Measurements from ENCODE around the gene TAF8.
"Not testable (repeated sequence)": the region's sequence is repeated elsewhere in the genome, so short reads cannot be mapped to it uniquely, and the experiment has no call there.

Gene TAF8, protein sequence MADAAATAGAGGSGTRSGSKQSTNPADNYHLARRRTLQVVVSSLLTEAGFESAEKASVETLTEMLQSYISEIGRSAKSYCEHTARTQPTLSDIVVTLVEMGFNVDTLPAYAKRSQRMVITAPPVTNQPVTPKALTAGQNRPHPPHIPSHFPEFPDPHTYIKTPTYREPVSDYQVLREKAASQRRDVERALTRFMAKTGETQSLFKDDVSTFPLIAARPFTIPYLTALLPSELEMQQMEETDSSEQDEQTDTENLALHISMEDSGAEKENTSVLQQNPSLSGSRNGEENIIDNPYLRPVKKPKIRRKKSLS

DNA sequence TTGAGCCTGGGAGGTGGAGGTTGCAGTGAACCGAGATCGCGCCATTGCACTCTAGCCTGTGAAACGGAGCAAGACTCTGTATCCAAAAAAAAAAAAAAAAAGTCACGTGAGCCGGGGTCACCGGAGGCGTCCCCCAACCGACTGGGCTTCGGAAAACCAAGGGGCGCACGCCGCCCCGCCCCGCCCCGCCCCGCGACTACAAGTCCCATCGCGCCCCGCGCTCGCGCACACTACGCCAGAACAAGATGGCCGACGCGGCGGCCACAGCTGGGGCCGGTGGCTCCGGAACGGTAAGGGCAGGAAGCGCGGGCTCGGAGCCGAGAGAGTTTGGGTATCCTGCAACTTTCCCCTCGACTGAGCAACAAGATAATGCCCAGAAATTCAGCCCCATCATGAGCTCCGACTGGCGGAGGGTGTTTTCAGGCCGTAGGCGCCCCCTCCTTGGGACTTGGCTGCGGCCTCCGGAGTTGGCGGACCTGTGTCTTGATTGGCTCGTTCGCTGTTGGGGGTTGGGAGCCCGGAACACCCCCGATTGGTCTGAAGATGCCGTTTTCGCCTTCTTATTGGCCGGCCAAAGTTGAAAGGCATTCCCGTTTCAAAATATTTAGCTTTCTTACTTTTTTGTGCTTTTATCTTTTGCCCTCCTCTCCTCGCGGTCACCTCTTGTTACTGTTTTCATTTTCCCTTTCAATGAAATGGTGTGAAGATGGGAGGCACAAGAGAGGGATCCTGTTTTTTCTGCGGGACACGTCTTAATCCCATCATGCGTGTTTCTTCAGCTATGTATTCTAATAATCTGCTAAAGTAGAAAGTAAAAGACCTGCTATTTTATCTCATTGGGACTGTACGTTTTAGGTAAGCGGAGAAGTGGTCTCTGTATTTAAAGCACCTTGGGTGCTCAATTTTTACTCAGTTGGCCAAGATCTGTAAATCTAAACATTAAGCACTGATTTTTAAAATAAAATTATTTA lies at the start of gene TAF8:
TAF8 (plus strand) TSS at position 228 of the 971 bp plus-strand sequence; CDS start at position 246, 18 bp downstream.
- Histone ChIP-seq H3K27ac (ENCODE audit: low read length) (peak within 1 kb of the TSS; percentile 79), H3K4me3 (ENCODE audit: low read depth in 1 of 2, low read length in 2 of 2) (peak within 1 kb of the TSS; percentile 92 to 93), H3K4me1 (ENCODE audit: control insufficient read depth in 1 of 2, insufficient read depth in 2 of 2, low read length in 2 of 2) (peaks cover 22 to 49% of the 10 kb centered on the region in 2 donors), H3K27me3 (ENCODE audit: low read depth, low read length) (no peaks in the 10 kb centered on the region), H3K36me3 (ENCODE audit: control insufficient read depth in 1 of 2, insufficient read depth in 2 of 2, low read length in 2 of 2) (peaks cover 7 to 9% of the 10 kb centered on the region in 2 donors), H3K9me3 (ENCODE audit: control insufficient read depth in 1 of 2, low read length in 2 of 2) (no peaks in the 10 kb centered on the region)

DNA sequence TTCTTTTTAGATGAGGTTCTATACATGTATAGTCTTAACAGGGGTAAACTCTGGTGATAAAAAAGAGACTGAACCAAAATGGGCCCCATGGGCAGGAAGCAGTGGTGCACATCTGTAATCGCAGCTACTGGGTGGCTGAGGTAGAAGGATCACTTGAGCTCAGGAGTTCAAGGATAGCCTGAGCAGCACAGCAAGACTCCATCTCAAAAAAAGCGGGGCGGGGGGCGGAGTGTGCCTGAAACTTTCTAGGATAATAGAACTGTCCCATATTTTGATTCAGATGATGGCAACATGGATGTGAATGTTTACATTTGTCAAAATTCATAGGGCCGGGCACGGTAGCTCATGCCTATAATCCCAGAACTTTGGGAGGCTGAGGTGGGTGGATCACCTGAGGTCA lies 48.8 kb upstream of the TAF8 start:
- Histone ChIP-seq H3K27ac (ENCODE audit: low read length) (no peak overlapping the region), H3K9me3 (ENCODE audit: control insufficient read depth in 1 of 2, low read length in 2 of 2) (peaks cover 0 to 3% of the 10 kb centered on the region in 2 donors), H3K27me3 (ENCODE audit: low read depth, low read length) (no peaks in the 10 kb centered on the region), H3K4me1 (ENCODE audit: control insufficient read depth in 1 of 2, insufficient read depth in 2 of 2, low read length in 2 of 2) (no peaks in the 10 kb centered on the region), H3K4me3 (ENCODE audit: low read depth in 1 of 2, low read length in 2 of 2) (no peak overlapping the region), H3K36me3 (ENCODE audit: control insufficient read depth in 1 of 2, insufficient read depth in 2 of 2, low read length in 2 of 2) (no peaks in the 10 kb centered on the region)

DNA sequence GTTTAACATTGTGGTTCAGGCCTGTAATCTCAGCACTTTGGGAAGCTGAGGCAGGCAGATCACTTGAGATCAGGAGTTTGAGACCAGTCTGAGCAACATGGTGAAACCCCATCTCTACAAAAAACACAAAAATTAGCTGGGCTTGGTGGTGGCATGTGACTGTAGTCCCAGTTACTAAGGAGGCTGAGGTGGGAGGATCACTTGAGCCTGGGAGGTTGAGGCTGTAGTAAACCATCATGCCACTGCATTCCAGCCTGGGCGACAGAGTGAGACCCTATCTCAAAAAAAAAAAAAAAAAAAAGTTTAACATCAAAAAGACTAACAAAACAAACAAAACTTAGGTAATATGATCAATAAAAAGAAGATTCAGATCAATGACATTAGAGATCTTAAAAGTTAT lies 46.7 kb upstream of the TAF8 start:
- H3K4me1 ChIP-seq (ENCODE audit: control insufficient read depth in 1 of 2, insufficient read depth in 2 of 2, low read length in 2 of 2); H3K4me3 ChIP-seq (ENCODE audit: low read depth in 1 of 2, low read length in 2 of 2); H3K27ac ChIP-seq (ENCODE audit: low read length); H3K27me3 ChIP-seq (ENCODE audit: low read depth, low read length); H3K36me3 ChIP-seq (ENCODE audit: control insufficient read depth in 1 of 2, insufficient read depth in 2 of 2, low read length in 2 of 2); H3K9me3 ChIP-seq (ENCODE audit: control insufficient read depth in 1 of 2, low read length in 2 of 2): not testable (repeated sequence)

DNA sequence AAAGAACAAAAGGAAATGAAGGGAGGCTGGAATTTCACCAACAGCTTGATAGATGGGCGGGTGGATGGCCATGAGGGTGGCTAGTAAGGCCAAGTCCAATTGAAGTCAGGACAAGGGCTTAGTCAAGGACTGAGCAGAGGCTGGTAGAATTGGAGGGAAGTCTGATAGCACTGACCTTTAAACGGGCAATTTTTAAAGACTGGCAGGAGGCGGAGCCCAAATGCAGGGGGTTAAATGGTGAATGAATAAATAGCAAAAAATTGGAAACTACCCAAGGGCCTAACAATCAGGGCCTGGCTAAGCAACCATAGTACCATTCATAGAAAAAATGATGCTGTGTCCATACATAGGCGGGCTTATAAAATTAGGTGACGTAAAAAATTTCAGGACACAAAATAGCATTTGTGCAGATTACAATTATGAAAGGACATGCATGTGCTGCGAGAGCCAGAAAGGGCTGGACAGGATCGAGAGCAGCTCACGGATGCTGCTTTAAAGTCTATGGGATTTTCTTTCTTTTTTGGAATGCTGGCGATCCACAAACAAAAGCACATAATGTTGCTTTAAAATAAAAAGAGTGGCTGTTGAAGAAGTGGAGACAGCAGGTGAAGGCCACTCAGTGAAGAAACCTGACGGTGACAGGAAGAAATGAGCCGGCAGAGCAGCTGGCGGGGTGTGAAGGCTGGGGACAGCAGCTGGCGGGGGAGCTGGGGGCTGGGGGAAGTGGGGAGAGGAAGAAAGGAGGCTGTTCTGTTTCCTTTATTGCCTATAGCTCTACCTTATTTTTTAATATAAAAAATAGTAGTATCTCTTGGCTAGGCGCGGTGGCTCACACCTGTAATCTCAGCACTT lies 42.8 kb upstream of the TAF8 start:
- Histone ChIP-seq H3K4me1 (ENCODE audit: control insufficient read depth in 1 of 2, insufficient read depth in 2 of 2, low read length in 2 of 2) (peaks cover 3 to 10% of the 10 kb centered on the region in 2 donors), H3K36me3 (ENCODE audit: control insufficient read depth in 1 of 2, insufficient read depth in 2 of 2, low read length in 2 of 2) (no peaks in the 10 kb centered on the region), H3K27me3 (ENCODE audit: low read depth, low read length) (no peaks in the 10 kb centered on the region), H3K9me3 (ENCODE audit: control insufficient read depth in 1 of 2, low read length in 2 of 2) (peaks cover 0 to 3% of the 10 kb centered on the region in 2 donors), H3K4me3 (ENCODE audit: low read depth in 1 of 2, low read length in 2 of 2) (no peak overlapping the region), H3K27ac (ENCODE audit: low read length) (no peak overlapping the region)

DNA sequence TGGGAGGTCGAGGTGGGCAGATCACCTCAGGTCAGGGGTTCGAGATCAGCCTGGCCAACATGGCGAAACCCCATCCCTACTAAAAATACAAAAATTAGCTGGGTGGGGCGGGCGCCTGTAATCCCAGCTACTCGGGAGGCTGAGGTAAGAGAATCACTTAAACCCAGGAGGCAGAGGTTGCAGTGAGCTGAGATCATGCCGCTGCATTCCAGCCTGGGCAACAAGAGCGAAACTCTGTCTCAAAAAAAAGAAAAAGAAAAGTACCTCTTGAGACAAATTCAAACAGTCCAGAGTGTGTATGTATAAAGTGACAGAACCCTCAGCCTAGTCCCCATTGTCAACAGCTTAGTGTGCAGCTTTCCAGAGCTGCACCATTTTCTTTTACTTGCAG lies 42.2 kb upstream of the TAF8 start:
- H3K27ac ChIP-seq (ENCODE audit: low read length); H3K36me3 ChIP-seq (ENCODE audit: control insufficient read depth in 1 of 2, insufficient read depth in 2 of 2, low read length in 2 of 2); H3K4me3 ChIP-seq (ENCODE audit: low read depth in 1 of 2, low read length in 2 of 2); H3K9me3 ChIP-seq (ENCODE audit: control insufficient read depth in 1 of 2, low read length in 2 of 2); H3K27me3 ChIP-seq (ENCODE audit: low read depth, low read length): not testable (repeated sequence)
- H3K4me1 ChIP-seq (ENCODE audit: control insufficient read depth in 1 of 2, insufficient read depth in 2 of 2, low read length in 2 of 2) = peaks cover 3 to 10% of the 10 kb centered on the region in 2 donors

DNA sequence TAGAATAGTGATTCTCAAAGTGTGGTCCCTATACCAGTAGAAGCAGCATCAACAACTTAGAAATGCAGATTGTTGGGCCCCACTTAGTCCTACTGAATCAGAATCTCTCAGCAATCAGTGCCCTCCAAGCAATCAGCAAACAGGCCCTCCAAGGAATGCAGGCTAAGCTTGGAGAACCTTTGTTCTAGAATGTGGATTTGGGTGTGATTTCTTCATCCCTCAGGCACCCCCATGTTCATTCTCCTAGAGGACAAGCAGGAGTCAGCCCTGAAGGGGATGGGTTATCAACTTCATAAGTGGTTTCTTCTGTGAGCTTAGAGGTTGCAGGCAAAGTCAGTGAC lies 40.5 kb upstream of the TAF8 start:
- H3K4me3 ChIP-seq (ENCODE audit: low read depth in 1 of 2, low read length in 2 of 2) = no peak overlapping the region
- H3K9me3 ChIP-seq (ENCODE audit: control insufficient read depth in 1 of 2, low read length in 2 of 2) = no peaks in the 10 kb centered on the region
- peaks cover 3 to 10% of the 10 kb centered on the region in 2 donors for H3K4me1 ChIP-seq (ENCODE audit: control insufficient read depth in 1 of 2, insufficient read depth in 2 of 2, low read length in 2 of 2)
- H3K27me3 ChIP-seq (ENCODE audit: low read depth, low read length) = no peaks in the 10 kb centered on the region
- H3K36me3 ChIP-seq (ENCODE audit: control insufficient read depth in 1 of 2, insufficient read depth in 2 of 2, low read length in 2 of 2) = no peaks in the 10 kb centered on the region
- no peak overlapping the region for H3K27ac ChIP-seq (ENCODE audit: low read length)

DNA sequence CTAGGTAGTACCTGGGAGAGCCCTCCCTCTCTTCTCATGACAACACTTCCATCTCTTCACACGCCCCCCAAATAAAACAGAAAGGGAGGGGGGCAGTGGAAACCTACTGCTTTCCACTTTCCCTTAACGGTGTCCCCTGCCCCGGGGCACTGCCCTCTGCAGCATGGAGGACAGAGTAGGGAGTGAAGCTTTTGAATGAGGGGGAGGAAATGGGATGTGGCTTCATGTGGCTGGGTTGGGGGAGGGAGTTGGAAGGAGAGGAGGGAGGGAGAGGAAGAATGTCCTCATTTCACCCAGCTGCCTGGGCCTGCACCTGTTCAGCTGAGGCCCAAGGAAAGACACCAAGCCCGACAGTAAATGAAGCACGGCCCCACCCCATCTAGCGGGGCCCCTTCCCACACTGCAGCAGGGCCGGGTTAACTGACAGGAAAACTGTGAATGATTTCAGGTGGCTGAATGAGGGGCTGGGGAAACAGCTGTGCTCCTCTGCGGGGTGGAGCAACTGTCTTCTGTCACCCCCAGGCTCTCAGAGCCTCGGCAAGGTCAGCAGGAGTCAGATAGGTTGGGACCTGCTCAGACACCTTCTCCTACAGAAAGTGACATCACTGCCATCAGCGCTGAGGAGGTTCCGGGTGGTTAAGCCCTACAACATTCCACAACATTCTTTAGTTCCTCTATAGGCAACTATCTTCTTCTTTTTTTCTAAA lies 40.0 kb upstream of the TAF8 start:
- H3K4me3 ChIP-seq (ENCODE audit: low read depth in 1 of 2, low read length in 2 of 2) = no peak overlapping the region
- H3K4me1 ChIP-seq (ENCODE audit: control insufficient read depth in 1 of 2, insufficient read depth in 2 of 2, low read length in 2 of 2) = peaks cover 3 to 10% of the 10 kb centered on the region in 2 donors
- no peaks in the 10 kb centered on the region for H3K36me3 ChIP-seq (ENCODE audit: control insufficient read depth in 1 of 2, insufficient read depth in 2 of 2, low read length in 2 of 2)
- no peak overlapping the region for H3K27ac ChIP-seq (ENCODE audit: low read length)
- no peaks in the 10 kb centered on the region for H3K27me3 ChIP-seq (ENCODE audit: low read depth, low read length)
- no peaks in the 10 kb centered on the region for H3K9me3 ChIP-seq (ENCODE audit: control insufficient read depth in 1 of 2, low read length in 2 of 2)

DNA sequence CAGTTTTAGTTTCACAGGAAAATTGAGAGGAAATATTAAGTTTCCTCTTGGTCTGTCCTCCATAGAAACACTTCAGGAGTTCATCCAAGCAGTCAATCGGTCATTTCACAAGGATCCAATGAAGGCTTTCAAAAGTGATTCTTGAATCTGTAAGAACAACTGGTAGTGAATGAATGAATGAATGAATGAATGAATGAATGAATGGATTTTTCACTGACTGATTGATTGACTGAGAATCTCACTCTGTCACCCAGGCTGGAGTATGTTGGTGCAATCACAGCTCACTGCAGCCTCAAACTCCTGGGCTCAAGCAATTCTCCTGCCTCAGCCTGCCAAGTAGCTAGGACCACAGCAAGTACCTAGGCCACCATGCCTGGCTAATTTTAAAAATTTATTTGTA lies 39.4 kb upstream of the TAF8 start:
- H3K9me3 ChIP-seq (ENCODE audit: control insufficient read depth in 1 of 2, low read length in 2 of 2) = no peaks in the 10 kb centered on the region
- no peak overlapping the region for H3K27ac ChIP-seq (ENCODE audit: low read length)
- H3K4me3 ChIP-seq (ENCODE audit: low read depth in 1 of 2, low read length in 2 of 2) = no peak overlapping the region
- H3K4me1 ChIP-seq (ENCODE audit: control insufficient read depth in 1 of 2, insufficient read depth in 2 of 2, low read length in 2 of 2) = peaks cover 3 to 10% of the 10 kb centered on the region in 2 donors
- H3K27me3 ChIP-seq (ENCODE audit: low read depth, low read length) = no peaks in the 10 kb centered on the region
- no peaks in the 10 kb centered on the region for H3K36me3 ChIP-seq (ENCODE audit: control insufficient read depth in 1 of 2, insufficient read depth in 2 of 2, low read length in 2 of 2)

DNA sequence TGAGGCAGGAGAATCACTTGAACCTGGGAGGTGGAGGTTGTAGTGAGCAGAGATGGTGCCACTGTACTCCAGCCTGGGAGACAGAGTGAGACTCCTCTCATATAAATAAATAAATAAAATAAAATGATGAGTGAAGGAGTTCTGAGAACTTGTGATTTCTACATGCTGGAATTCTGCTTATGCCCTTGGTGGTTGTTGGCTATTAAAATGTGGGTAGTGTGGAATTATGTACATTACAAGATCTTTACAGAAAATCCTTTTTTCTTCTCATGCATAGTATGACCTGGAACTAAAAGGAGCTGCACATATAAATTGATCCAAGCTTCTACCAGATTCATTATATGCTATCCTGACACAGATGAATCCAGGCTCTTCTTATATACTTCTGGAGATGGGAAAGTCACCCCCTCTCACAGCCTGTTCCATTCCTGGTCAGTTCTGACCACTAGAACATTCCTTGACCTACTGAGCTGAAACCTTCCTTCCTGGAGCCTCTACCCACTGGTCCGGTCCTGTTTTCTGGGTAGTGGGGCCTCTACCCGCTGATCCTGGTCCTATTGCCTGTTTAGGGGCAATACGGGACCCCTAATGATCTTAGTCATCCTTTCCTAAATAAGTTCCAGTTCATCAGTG lies 37.7 kb upstream of the TAF8 start:
- Histone ChIP-seq H3K36me3 (ENCODE audit: control insufficient read depth in 1 of 2, insufficient read depth in 2 of 2, low read length in 2 of 2) (no peaks in the 10 kb centered on the region), H3K4me3 (ENCODE audit: low read depth in 1 of 2, low read length in 2 of 2) (no peak overlapping the region), H3K9me3 (ENCODE audit: control insufficient read depth in 1 of 2, low read length in 2 of 2) (no peaks in the 10 kb centered on the region), H3K27ac (ENCODE audit: low read length) (no peak overlapping the region), H3K4me1 (ENCODE audit: control insufficient read depth in 1 of 2, insufficient read depth in 2 of 2, low read length in 2 of 2) (peaks cover 9 to 20% of the 10 kb centered on the region in 2 donors), H3K27me3 (ENCODE audit: low read depth, low read length) (no peaks in the 10 kb centered on the region)

DNA sequence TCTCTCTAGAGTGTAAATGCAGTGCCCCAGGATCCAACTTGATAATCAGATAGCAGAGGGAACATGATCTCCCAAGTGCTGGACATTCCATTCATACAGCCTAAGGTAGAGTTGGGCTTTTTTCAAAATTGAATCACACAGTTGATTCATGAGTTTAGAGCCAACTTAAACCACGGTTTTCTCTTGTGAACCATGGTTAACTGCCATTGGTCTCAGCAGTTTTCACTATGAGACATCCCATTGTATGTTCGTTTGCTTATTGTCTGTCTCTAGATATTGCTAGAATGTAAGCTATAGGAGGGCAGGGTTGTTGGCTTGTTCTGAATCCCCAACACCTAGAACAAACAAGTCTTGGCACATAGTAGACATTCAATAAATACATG lies 37.2 kb upstream of the TAF8 start:
- no peaks in the 10 kb centered on the region for H3K9me3 ChIP-seq (ENCODE audit: control insufficient read depth in 1 of 2, low read length in 2 of 2)
- no peaks in the 10 kb centered on the region for H3K27me3 ChIP-seq (ENCODE audit: low read depth, low read length)
- no peak overlapping the region for H3K27ac ChIP-seq (ENCODE audit: low read length)
- H3K4me1 ChIP-seq (ENCODE audit: control insufficient read depth in 1 of 2, insufficient read depth in 2 of 2, low read length in 2 of 2) = peaks cover 9 to 20% of the 10 kb centered on the region in 2 donors
- no peak overlapping the region for H3K4me3 ChIP-seq (ENCODE audit: low read depth in 1 of 2, low read length in 2 of 2)
- H3K36me3 ChIP-seq (ENCODE audit: control insufficient read depth in 1 of 2, insufficient read depth in 2 of 2, low read length in 2 of 2) = no peaks in the 10 kb centered on the region

Data from muscle layer of duodenum (tissue), 2 donors.